Neural crest cell (in vitro differentiated cells): Measurements from ENCODE around the gene KRTAP10-4. TPM values are rescaled to one million over a fixed set of nuclear protein-coding genes. Genes with fewer than 3 reads are reported as not detected.

Source experiments
- DNase-seq: peaks from one replicate; pipeline ENCODE4 v3.0.0; 2021; ENCODE audit warnings: low read depth, mixed read lengths, low spot score
- H3K27ac Mint-ChIP-seq: one replicate; pipeline ENCODE4 v1.8.0; 2021; ENCODE audit warnings: mild to moderate bottlenecking, mixed read lengths; ENCODE audit not compliant: unreplicated experiment
- H3K27me3 Mint-ChIP-seq: 2 replicates; pipeline ENCODE4 v1.8.0; 2021; ENCODE audit warnings: low read depth, mild to moderate bottlenecking, mixed read lengths
- H3K36me3 Mint-ChIP-seq: 2 replicates; pipeline ENCODE4 v1.8.0; 2021; ENCODE audit warnings: low read depth, mild to moderate bottlenecking, mixed read lengths
- H3K4me1 Mint-ChIP-seq: 2 replicates; pipeline ENCODE4 v1.8.0; 2021; ENCODE audit warnings: mixed read lengths
- H3K4me3 Mint-ChIP-seq: one replicate; pipeline ENCODE4 v1.8.0; 2021; ENCODE audit warnings: mild to moderate bottlenecking, mixed read lengths
- H3K9me3 Mint-ChIP-seq: 2 replicates; pipeline ENCODE4 v1.8.0; 2021; ENCODE audit warnings: mixed read lengths
- total RNA-seq: library from RNA; stranded (reverse); gene quantifications from 2 replicates; pipeline ENCODE4 v1.2.1, GENCODE V29; 2021
- TF ChIP-seq, protein P1 (sequence below): fragments of 200-600 bp; sonication (generic); conservative IDR thresholded peaks from 2 replicates; pipeline ENCODE4 v1.5.0; 2021; ENCODE audit warnings: antibody characterized with exemption, mild to moderate bottlenecking

KRTAP10-4 gene
- total RNA-seq, 1 donor from 2014 or later, result not detected

DNA sequence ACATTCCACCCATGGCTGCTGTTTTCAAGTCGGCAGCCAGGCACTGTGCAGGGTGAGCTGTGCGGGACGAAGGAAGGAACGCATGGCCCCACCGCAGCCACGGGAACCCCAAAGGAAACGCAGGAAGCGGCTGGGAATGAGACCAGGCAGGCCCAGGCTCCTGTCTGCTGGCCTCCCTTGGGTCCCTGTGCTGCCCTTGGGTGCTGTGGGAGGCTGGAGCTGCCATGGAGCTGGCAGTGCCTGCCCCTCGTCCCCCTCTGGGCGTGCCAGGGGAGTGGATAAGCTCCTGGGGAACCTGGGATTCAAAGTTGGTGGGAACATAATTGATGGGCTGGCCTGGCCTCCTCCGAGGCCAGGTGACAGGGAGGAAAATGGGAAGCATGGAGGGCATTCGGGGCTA, 5.3 kb upstream of the KRTAP10-4 start:
- Mint-ChIP-seq H3K9me3 (peaks cover 7% of the 10 kb centered on the region), H3K27me3 (peaks cover 7% of the 10 kb centered on the region), H3K4me3 (no peak overlapping the region), H3K4me1 (no peaks in the 10 kb centered on the region), H3K27ac (no peak overlapping the region), H3K36me3 (peaks cover 3% of the 10 kb centered on the region)
- no peak for DNase-seq
- TF ChIP-seq, protein P1, sequence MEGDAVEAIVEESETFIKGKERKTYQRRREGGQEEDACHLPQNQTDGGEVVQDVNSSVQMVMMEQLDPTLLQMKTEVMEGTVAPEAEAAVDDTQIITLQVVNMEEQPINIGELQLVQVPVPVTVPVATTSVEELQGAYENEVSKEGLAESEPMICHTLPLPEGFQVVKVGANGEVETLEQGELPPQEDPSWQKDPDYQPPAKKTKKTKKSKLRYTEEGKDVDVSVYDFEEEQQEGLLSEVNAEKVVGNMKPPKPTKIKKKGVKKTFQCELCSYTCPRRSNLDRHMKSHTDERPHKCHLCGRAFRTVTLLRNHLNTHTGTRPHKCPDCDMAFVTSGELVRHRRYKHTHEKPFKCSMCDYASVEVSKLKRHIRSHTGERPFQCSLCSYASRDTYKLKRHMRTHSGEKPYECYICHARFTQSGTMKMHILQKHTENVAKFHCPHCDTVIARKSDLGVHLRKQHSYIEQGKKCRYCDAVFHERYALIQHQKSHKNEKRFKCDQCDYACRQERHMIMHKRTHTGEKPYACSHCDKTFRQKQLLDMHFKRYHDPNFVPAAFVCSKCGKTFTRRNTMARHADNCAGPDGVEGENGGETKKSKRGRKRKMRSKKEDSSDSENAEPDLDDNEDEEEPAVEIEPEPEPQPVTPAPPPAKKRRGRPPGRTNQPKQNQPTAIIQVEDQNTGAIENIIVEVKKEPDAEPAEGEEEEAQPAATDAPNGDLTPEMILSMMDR, result no peak

DNA sequence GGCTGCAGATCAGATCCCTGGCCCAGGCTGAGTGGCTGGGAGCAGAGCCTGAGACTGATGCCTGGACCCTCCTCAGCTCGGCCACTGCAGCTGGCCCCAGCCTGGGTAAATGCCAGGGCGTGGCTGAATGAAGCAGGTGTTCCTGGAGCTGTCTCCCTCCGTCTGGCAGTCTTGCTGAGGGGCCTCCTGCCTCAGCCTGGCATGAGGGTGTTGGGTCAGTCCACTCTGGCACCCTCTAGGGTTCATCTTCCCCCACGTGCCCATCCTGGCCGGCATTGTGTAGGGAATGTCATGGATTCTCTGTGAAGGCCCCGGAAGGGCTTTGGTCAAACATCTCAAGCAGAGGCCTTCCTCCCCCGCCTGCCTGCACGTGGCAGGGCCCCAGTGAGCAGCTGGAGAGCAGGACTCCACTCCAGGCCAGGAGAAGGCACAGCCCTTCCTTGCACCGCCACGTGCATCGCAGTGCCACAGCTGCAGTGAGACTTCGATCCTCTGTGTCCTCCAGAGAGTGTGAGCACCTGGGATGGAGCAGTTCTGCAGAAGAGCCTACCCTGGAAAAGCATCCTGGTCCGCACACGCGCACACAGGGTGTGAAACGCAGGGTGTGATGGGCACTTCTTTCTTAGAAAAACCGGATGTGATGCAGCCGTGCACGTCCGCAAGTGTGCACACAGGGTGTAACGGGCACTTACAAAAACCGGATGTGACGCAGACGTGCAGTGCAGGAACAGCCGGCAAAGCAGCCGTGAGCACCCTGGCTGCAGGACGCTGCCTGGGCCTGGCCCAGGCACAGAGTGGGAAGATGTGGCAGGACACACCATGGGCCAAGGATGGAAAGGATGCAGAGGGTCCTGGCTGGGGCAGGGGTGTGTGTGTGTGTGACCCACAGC, 4.6 kb upstream of the KRTAP10-4 start:
- peaks cover 7% of the 10 kb centered on the region for H3K9me3 Mint-ChIP-seq
- H3K4me1 Mint-ChIP-seq, result no peaks in the 10 kb centered on the region
- H3K36me3 Mint-ChIP-seq, result peaks cover 3% of the 10 kb centered on the region
- peaks cover 6% of the 10 kb centered on the region for H3K27me3 Mint-ChIP-seq
- no peak overlapping the region for H3K4me3 Mint-ChIP-seq
- TF ChIP-seq, protein P1, result no peak
- no peak for DNase-seq
- peak overlapping the region; percentile 19 for H3K27ac Mint-ChIP-seq

- H3K36me3 Mint-ChIP-seq, result peaks cover 3% of the 10 kb centered on the region
- DNase-seq, result no peak
These were observed 3.5 kb upstream of the KRTAP10-4 start for GRCh38 chr21:44569861-44570517.

GRCh38 chr21:44571296-44571695, 2.2 kb upstream of the KRTAP10-4 start:
- no peak for DNase-seq
- Mint-ChIP-seq H3K4me1 (no peaks in the 10 kb centered on the region), H3K9me3 (peaks cover 7% of the 10 kb centered on the region), H3K36me3 (peaks cover 3% of the 10 kb centered on the region), H3K4me3 (no peak overlapping the region), H3K27me3 (peaks cover 6% of the 10 kb centered on the region), H3K27ac (no peak overlapping the region)
- TF ChIP-seq, protein P1, result no peak

More at GRCh38 chr21:44569861-44570517, 3.5 kb upstream of the KRTAP10-4 start:
- Mint-ChIP-seq H3K27me3 (peaks cover 6% of the 10 kb centered on the region), H3K4me3 (no peak overlapping the region), H3K9me3 (peaks cover 7% of the 10 kb centered on the region), H3K27ac (no peak overlapping the region), H3K4me1 (no peaks in the 10 kb centered on the region)
- TF ChIP-seq, protein P1, result no peak

DNA sequence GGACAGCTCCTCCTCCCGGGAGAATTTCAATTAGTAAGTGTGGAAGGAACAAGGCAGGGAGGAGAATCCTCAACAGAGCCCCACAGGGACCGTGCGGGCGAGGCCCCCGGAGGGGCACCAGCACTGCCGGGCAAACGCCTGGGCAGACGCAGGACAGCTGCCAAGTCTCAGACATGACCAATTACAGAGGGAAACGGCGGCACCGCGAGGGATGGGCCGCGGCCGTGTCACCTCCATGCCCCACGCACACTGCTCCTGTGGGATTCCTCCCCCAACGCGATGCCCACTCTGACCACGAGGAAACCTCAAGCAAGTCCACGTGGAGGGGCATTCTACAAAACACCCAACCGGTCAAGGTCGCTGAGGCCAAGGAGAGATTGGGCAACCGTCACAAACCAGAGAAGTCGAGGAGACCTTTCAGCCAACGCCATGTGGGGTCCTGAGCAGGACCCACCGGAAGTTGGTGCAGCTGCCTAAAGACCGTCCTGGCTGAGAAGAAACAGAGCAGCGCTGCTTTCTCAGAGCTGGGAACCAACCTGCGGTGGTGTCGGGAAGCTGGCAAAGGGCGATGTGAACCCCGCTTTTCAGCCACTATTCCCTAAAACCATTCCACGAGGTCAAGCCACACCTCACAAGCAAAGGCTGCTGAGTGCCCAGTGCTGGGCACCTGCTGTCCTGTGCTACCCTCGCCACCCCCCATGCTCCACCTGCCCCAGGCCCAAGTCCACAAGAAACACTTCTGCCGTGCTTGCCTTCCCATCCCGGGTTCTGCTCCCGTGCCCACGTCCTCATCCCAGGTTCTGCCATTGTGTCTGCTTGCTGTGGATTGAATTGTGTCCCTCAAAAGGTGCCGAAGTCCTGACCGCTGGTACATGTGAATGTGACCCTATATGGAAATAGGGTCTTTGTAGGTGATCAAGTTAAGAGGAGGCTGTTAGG, 1.4 kb upstream of the KRTAP10-4 start:
- TF ChIP-seq, protein P1, result no peak
- Mint-ChIP-seq H3K36me3 (peaks cover 7% of the 10 kb centered on the region), H3K4me3 (no peak overlapping the region), H3K27ac (no peak overlapping the region), H3K4me1 (no peaks in the 10 kb centered on the region), H3K27me3 (peaks cover 5% of the 10 kb centered on the region), H3K9me3 (peaks cover 9% of the 10 kb centered on the region)
- no peak for DNase-seq
